NCI-H2227 (cell line): ENCODE results near the gene LHFPL3.
"Not testable (repeated sequence)": the region's sequence is repeated elsewhere in the genome, so short reads cannot be mapped to it uniquely, and the experiment has no call there.

Experiments
- DNase-seq: peaks from one replicate; lab custom pipeline; 2025; ENCODE audit not compliant: unreplicated experiment; lab: John Stamatoyannopoulos, UW

LHFPL3 gene

GRCh38 chr7:104328296-104328969 lies at the start of gene LHFPL3:
LHFPL3 (plus strand) TSS chr7:104328603.
- DNase-seq = peak; percentile 45

- not testable (repeated sequence) for DNase-seq
These were observed 46.7 kb upstream of the LHFPL3 start for GRCh38 chr7:104281685-104282084.

- no peak for DNase-seq
These were observed 41.6 kb upstream of the LHFPL3 start for GRCh38 chr7:104286839-104287238.

- DNase-seq = no peak
These were observed 40.3 kb upstream of the LHFPL3 start for GRCh38 chr7:104288137-104288536.

GRCh38 chr7:104294291-104294690 lies 34.1 kb upstream of the LHFPL3 start:
- no peak for DNase-seq

GRCh38 chr7:104296266-104296665 lies 32.1 kb upstream of the LHFPL3 start:
- no peak for DNase-seq

- no peak for DNase-seq
These were observed 31.5 kb upstream of the LHFPL3 start for GRCh38 chr7:104296900-104297299.

- no peak for DNase-seq
These were observed 29.1 kb upstream of the LHFPL3 start for GRCh38 chr7:104299323-104299722.

GRCh38 chr7:104299777-104300176 lies 28.6 kb upstream of the LHFPL3 start:
- DNase-seq = no peak

GRCh38 chr7:104306793-104307192 lies 21.6 kb upstream of the LHFPL3 start:
- no peak for DNase-seq

GRCh38 chr7:104317948-104318629 lies 10.3 kb upstream of the LHFPL3 start:
- DNase-seq = no peak

- no peak for DNase-seq
These were observed 869 bp upstream of the LHFPL3 start for GRCh38 chr7:104327534-104327933.

GRCh38 chr7:104327938-104328295 lies 486 bp upstream of the LHFPL3 start:
- DNase-seq = no peak

GRCh38 chr7:104328970-104329825 lies 795 bp downstream of the LHFPL3 start:
- DNase-seq = no peak

GRCh38 chr7:104341546-104341945 lies 13.1 kb downstream of the LHFPL3 start:
- no peak for DNase-seq

- DNase-seq = no peak
These were observed 24.3 kb downstream of the LHFPL3 start for GRCh38 chr7:104352736-104353135.

GRCh38 chr7:104357166-104357565 lies 28.8 kb downstream of the LHFPL3 start:
- no peak for DNase-seq

- no peak for DNase-seq
These were observed 30.2 kb downstream of the LHFPL3 start for GRCh38 chr7:104358446-104359132.

GRCh38 chr7:104362756-104363155 lies 34.4 kb downstream of the LHFPL3 start:
- no peak for DNase-seq

GRCh38 chr7:104363355-104363754 lies 35.0 kb downstream of the LHFPL3 start:
- no peak for DNase-seq

- DNase-seq = no peak
These were observed 38.0 kb downstream of the LHFPL3 start for GRCh38 chr7:104366390-104366789.
